PFSK-1 (cell line): ENCODE results near the gene CWC27.

Source experiments
- FOXP2 ChIP-seq: optimal IDR thresholded peaks from 2 replicates; pipeline ENCODE3; 2011; ENCODE audit warnings: borderline replicate concordance, control low read depth, inconsistent platforms; ENCODE audit not compliant: insufficient read depth; ENCODE audit errors: extremely low read length, extremely low read depth
- POLR2AphosphoS5 ChIP-seq: IDR thresholded peaks from 2 replicates; pipeline ENCODE4 v1.6.1; 2012; ENCODE audit warnings: low read depth, mild to moderate bottlenecking, control low read depth, low read length, moderate library complexity
- SIN3A ChIP-seq: IDR thresholded peaks from 2 replicates; pipeline ENCODE4 v1.6.1; 2012; ENCODE audit warnings: mild to moderate bottlenecking, low read length, moderate library complexity, borderline replicate concordance; ENCODE audit not compliant: insufficient read depth
- TAF1 ChIP-seq: IDR thresholded peaks from 2 replicates; pipeline ENCODE4 v1.6.1; 2012; ENCODE audit warnings: low read length, control low read depth, borderline replicate concordance; ENCODE audit not compliant: insufficient read depth
- TF ChIP-seq, protein P1 (sequence below), 2 experiments: IDR thresholded peaks; 2 replicates each; pipeline versions ENCODE4 v1.6.1 to v1.8.0; 2011 to 2012; ENCODE audit warnings: low read depth in 2 of 2, low read length in 2 of 2, control low read depth in 1 of 2, inconsistent platforms in 1 of 2, mild to moderate bottlenecking in 1 of 2, moderate library complexity in 1 of 2; ENCODE audit not compliant: insufficient read depth in 1 of 2

CWC27 gene

DNA sequence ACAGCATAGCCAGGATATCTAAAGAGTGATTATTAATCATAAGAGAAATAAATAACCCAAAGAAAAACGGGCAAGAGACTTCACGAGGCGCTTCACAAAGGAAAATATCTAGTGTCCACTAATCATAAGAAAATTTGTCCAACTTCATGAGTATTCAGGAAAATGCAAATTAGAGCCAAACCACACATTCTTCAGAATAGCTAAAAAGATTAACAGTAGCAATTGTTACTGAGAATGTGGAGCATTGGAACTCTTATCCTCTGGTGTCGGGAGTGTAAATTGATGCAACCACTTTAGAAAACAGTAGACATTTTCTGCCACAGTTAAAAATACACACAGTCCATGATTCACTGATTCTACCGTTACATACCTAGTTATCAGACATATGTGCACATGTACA lies 145.7 kb downstream of the CWC27 start:
- TF ChIP-seq POLR2AphosphoS5 = no peak
- no peak for TF ChIP-seq TAF1
- TF ChIP-seq SIN3A = no peak
- TF ChIP-seq, protein P1, sequence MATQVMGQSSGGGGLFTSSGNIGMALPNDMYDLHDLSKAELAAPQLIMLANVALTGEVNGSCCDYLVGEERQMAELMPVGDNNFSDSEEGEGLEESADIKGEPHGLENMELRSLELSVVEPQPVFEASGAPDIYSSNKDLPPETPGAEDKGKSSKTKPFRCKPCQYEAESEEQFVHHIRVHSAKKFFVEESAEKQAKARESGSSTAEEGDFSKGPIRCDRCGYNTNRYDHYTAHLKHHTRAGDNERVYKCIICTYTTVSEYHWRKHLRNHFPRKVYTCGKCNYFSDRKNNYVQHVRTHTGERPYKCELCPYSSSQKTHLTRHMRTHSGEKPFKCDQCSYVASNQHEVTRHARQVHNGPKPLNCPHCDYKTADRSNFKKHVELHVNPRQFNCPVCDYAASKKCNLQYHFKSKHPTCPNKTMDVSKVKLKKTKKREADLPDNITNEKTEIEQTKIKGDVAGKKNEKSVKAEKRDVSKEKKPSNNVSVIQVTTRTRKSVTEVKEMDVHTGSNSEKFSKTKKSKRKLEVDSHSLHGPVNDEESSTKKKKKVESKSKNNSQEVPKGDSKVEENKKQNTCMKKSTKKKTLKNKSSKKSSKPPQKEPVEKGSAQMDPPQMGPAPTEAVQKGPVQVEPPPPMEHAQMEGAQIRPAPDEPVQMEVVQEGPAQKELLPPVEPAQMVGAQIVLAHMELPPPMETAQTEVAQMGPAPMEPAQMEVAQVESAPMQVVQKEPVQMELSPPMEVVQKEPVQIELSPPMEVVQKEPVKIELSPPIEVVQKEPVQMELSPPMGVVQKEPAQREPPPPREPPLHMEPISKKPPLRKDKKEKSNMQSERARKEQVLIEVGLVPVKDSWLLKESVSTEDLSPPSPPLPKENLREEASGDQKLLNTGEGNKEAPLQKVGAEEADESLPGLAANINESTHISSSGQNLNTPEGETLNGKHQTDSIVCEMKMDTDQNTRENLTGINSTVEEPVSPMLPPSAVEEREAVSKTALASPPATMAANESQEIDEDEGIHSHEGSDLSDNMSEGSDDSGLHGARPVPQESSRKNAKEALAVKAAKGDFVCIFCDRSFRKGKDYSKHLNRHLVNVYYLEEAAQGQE (IDR thresholded peaks at IDR 0.05; ENCODE audit: insufficient read depth in 1 of 2, low read depth in 2 of 2, low read length in 2 of 2) = no peak
- TF ChIP-seq FOXP2 = no peak

- TF ChIP-seq TAF1 = no peak
- no peak for TF ChIP-seq FOXP2
- no peak for TF ChIP-seq SIN3A
- TF ChIP-seq POLR2AphosphoS5 = no peak
These were observed 149.4 kb downstream of the CWC27 start for GRCh38 chr5:64918083-64918482.

GRCh38 chr5:64921386-64921785 lies 152.7 kb downstream of the CWC27 start:
- no peak for TF ChIP-seq POLR2AphosphoS5
- TF ChIP-seq FOXP2 = no peak
- TF ChIP-seq TAF1 = no peak
- no peak for TF ChIP-seq SIN3A
- TF ChIP-seq, protein P1 (IDR thresholded peaks at IDR 0.05; ENCODE audit: insufficient read depth in 1 of 2, low read depth in 2 of 2, low read length in 2 of 2) = no peak

- no peak for TF ChIP-seq FOXP2
- TF ChIP-seq SIN3A = no peak
- TF ChIP-seq TAF1 = no peak
- TF ChIP-seq POLR2AphosphoS5 = no peak
- TF ChIP-seq, protein P1 (IDR thresholded peaks at IDR 0.05; ENCODE audit: insufficient read depth in 1 of 2, low read depth in 2 of 2, low read length in 2 of 2) = no peak
These were observed 154.5 kb downstream of the CWC27 start for GRCh38 chr5:64923151-64923685.

DNA sequence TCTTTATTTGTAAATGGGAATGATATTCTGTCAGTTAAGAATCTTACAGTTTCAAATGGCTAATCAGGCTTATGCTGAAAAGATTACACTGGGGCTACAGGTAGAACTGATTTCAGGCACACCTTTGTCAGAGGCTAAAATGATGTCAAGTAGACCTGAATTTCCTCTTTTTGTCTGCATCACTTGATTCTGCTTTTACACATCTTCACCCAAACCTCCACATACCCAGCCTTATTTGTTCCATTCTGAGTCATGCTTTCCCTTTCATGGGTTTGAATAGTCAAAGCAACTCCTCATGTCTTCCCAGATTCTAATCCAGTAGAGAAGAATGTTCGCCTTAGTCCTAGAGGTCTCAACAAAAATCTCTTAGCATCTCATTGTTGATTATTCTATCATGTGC lies 156.4 kb downstream of the CWC27 start:
- no peak for TF ChIP-seq POLR2AphosphoS5
- TF ChIP-seq, protein P1 (IDR thresholded peaks at IDR 0.05; ENCODE audit: insufficient read depth in 1 of 2, low read depth in 2 of 2, low read length in 2 of 2) = no peak
- no peak for TF ChIP-seq TAF1
- no peak for TF ChIP-seq SIN3A
- no peak for TF ChIP-seq FOXP2
